ENCODE results near the gene CCDC124.

CCDC124 gene

GRCh38 chr19:17936379-17936778, 3.6 kb downstream of the CCDC124 start:
- no peak for DNase-seq

- no peak for DNase-seq
Observed at GRCh38 chr19:17937371-17937900, 4.6 kb downstream of the CCDC124 start.

DNA sequence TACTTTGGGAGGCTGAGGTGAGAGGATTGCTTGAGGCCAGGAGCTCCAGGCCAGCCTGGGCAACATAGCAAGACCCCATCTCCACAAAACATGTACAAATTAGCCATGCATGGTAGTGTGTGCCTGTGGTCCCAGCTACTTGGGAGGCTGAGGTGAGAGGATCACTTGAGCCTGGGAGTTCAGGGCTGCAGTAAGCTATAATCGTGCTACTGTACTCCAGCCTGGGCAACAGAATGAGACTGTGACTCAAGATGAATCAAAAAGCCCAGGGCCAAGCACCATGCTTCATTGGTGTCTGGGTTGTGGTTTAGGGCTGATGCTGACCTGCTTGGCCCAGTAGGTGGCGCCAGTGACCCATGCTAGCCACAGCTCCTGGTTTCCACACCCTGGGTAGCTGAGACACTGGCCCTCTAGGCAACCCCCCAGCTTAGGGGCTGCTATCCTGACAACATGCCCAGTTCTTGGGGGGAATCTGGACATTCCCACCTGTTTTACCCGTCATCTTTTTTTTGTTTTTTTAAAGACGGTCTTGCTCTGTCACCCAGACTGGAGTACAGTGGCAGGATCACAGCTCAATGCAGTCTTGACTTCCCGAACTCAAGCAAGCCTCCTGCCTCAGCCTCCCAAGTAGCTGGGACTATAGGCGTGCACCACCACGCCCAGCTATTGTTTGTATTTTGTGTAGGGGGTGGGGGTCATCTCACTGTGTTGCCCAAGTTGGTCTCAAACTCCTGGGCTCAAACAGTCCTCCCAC, 5.5 kb downstream of the CCDC124 start:
- peak; percentile 51 to 71 (median 58) for DNase-seq

- no peak for DNase-seq
Observed at GRCh38 chr19:17942181-17942580, 9.4 kb downstream of the CCDC124 start.

- no peak for DNase-seq
Observed at GRCh38 chr19:17942582-17943273, 9.9 kb downstream of the CCDC124 start.

DNA sequence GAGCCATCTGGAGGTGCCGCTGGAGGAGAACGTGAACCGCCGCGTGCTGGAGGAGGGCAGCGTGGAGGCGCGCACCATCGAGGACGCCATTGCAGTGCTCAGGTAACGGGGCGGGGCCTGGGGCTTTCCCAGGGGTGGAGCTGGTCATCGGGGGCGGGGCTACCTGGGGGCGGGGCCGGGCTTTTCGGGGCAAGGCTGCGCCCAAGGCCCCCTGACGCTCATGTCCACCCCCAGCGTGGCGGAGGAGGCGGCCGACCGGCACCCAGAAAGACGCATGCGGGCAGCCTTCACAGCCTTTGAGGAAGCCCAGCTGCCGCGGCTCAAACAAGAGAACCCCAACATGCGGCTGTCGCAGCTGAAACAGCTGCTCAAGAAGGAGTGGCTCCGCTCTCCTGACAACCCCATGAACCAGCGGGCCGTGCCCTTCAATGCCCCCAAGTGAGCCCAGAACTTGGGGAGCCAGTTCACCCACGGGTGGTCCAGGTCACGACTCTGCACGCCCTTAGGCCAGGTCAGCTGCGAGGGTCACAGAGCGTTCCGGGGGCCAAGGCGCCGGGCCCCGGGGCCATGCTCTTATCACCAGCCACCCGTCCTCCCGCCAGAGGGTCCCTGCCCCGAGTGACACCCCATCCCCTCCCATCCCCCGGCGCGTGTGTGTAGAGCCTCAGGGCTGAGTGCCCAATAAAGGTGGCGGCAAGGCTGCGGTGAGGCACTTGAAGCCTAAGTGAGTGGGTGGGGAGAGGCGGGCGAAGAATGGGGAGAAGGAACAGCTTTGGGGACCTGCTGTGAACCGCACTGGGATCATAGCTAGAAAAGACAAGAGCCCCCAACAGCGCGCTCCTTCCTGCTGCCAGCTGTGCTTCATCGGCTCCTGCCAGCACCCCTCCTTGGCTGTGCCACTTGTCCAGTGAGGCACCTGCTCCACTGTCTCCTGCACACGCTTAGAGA, 10.7 kb downstream of the CCDC124 start:
- DNase-seq = peak in 1 of 3 experiments; percentile 69

- DNase-seq = no peak
Observed at GRCh38 chr19:17944301-17944700, 11.5 kb downstream of the CCDC124 start.

DNA sequence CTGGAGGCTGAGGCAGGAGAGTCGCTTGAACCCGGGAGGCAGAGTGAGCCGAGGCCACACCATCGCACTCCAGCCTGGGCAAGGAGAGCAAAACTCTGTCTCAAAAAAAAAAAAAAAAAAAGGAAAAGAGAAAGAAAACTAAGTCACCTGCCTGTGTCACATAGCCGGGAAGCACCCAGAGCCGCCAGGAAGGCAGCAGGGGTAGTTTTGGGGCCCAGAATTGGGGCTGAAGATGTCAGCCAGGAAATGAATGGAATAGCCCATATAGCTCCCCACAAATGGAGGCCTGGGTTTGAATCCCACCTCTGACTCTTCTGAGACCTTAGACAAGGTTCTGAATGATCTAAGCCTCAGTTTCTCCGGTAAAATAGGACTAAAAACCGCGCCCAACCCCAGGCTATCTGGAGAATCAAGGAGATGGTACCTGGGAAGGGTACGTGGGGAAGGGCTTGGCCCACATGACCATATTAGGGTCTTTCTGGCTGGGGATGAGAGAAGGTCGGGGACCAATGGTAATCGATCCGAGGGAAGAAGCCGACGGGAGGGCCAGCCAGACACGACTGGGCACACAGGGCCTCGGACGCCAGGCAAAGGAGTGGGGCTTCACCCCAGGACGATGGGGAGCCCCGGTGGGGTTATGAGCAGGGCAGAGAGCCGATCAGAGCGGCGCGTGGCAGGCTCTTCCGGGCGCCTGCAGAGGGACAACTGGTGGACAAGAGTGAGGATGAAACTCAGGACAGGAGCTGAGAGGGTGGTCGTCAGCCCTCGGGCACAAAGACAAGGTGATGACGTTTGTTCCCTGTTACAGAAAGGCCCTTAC, 14.4 kb downstream of the CCDC124 start:
- peak in 1 of 3 experiments; percentile 66 for DNase-seq

DNA sequence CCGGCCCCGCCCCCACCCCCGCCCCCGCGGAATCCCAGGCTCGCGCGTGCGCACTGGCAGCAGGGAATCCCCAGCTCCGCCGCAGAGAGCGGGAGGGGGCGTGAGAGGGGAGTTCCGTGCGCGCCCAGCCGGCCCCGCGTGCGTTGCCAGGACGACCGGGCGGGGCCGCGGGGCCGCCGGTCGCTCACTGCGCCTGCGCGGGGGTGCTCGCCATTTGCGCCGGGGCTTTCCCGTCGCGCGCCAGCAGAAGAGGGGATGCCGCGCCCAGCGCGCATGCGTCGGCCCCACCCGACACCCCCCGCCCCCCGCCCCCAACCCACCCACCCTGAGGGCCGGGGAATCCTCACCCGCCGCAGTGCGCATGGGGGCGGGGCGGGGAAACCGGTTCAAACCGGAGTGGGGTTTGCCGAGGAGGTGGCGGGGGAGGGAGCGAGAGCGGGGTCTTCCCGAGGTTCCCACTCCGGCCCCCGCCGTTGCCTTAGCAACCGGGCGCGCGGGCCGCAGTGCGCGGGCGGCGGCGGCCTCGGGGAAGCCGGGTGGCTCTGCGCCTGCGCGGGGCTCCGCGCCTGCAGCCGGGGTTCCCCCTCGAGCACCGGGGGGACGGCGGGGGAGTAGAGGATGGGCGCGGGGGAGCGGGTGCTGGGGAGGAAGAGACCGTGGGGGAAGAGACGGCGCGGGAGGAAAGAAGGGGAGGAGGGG, 15.1 kb downstream of the CCDC124 start:
- peak; percentile 95 to 99 (median 99) for DNase-seq

DNA sequence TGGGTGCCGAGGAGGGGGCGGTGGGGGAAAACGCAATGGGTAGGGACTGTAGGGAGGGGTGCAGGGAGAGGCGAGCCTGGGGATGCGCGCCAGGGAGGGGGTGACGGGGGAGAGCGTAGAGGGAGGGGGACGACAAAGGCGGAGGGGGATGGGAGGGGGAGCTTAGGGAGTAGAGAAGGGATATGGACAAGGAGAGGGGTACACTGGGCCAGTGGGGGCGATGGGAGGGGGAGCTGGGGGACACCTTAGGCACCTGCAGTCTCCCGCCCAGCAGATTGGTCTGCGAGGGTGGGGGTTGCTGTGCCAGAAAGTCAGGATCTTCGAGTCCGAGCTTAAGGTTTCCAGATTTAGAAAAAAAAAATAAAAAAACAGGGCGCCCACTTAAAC, 15.7 kb downstream of the CCDC124 start:
- DNase-seq = no peak

- DNase-seq = peak in 2 of 3 experiments; percentile 59 to 72
Observed at GRCh38 chr19:17948931-17949930, 16.4 kb downstream of the CCDC124 start.

DNA sequence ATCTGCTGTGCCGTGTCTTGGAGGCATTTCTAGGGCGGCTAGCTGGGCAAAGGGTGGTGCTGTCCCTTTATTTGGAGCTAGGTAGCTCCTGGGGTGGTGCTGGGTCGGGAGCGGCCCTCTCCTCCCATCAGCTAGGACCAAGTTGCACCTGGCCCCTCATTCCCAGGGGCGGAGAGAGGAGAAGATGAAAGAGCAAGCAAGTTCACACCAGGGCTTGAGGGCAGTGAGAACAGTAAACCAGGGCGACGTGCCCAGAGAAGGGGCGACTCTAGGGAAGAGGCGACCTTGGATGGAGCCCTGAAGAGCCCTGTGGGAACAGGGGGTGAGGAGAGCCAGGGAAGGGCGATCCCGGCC, 17.1 kb downstream of the CCDC124 start:
- peak; percentile 45 to 84 (median 74) for DNase-seq

DNA sequence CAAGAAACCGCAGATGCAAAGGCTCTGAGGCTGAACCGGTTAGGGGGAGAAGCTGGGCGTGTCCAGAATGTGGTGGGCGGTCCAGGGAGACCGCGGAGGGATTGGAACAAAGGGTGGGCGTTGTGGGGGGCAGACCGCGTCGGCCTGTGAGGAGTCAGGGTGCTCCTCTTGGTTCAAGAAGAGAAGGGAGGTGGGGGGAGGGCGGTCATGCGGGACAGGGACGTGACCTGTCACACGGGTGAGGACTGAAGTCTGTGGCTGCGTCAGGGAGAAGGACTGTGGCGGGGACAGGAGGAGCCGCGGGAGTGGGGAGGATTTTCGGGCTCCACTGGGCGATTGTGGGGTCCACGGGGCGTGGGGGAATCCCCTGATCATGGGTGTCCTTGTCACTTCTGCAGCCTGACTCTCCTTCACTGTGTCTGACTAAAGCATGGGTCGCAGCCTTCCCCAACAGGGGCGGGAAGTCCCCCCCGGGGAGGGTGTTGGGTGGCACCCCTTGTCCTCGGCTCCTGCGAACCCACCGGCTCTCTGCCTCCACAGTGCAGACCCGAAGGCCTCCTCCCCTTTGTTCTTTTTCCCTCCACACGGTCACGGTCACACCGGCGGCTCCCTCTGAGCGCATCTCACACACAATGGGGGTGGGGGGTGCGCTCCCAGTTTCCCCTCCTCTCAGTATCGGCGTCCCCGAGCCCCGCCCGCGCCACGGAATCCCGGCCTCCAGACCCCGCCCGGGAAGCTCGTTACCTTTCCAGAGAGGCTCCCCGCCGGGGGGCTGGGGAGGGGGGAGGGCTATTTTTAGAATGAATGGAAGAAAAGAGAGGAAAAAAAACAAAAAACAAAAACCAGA, 17.7 kb downstream of the CCDC124 start:
- peak; percentile 45 to 84 (median 75) for DNase-seq

- DNase-seq = peak in 2 of 3 experiments; percentile 56 to 66
Observed at GRCh38 chr19:17951157-17951989, 18.6 kb downstream of the CCDC124 start.

DNA sequence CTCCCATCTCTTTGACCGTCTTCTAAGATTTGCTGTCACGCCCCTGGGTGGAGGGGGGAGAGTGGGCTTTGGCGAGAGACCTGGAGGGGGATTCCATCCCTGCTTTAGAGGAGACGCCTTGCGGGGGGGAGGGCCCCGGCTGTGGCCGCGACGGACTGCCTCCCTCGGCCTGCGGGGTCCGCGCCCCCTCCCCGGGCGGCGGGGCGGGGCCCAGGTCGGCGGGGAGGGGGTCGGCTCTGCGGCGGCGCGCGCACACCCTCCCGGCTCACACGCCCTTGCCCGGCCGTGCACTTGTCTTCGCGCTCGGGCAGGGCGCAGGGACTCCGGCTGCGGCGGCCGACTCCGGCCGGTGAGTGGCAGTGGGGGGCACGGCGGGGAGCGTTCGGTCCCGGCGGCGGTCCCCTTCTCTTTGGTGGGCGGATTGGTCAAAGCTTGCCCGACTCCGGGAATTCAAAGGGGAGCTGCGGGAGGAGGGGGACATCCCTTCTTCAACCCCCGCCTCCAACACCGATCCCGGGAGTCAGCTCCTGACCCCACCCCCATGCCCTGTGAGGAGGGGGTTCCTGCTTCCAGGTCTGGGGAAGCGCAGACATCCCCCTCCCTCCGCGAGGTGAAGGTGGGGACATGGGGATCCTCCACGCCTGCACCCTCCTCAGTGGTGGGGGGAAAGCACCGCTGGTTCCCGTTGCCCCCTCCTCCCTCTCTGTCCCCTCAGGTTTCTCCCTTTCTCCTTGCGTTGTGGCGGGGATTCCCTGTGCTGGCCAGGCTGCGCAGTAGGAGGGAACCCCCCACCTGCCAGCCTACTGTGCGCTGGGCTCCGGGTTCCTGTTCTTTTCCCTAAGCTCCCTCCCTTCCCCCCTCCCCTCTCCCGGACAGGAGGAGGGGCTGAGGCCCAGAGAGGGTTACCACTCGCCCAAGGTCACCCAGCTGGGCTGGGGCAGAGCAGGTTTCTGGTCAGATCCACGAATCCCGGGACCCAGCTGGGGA, 19.5 kb downstream of the CCDC124 start:
- DNase-seq = peak; percentile 1 to 66 (median 64)

- no peak for DNase-seq
Observed at GRCh38 chr19:17953316-17953801, 20.5 kb downstream of the CCDC124 start.

DNA sequence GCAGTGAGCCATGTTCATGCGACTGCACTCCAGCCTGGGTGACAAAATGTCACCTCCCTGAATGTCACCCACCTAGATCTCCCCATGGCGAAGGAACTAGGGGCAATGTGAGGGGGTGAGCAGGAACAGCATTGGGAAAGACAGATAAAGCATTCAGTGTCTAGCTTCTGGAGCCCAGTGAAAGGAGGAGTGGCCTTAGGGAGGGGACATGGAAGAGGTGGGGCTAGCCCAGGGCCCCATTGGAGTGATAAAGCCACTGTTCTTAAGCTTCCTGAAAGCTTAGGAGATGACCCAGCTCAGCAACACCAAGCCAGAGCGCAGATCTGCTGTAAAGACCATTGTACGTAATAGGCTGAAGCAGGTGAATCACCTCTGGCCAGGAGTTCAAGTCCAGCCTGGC, 21.1 kb downstream of the CCDC124 start:
- no peak for DNase-seq

All from NCI-H1417 (cell line).